Cardiac fibroblast (primary cell): ENCODE data around the gene RPL10.

Experiments used
- DNase-seq, 2 donors: peaks; one replicate each; pipeline versions ENCODE4 v3.0.0 to v3.0.0-alpha.2; 2010; ENCODE audit warnings: low read depth in 2 of 2
- H3K4me3 ChIP-seq, 2 donors: replicated peaks in 1 of 2; 1 replicate in 1 of 2; 2 replicates in 1 of 2; pipeline ENCODE4 v1.5.1; 2011; ENCODE audit warnings: low read depth in 2 of 2, low read length in 2 of 2, mild to moderate bottlenecking in 2 of 2, moderate library complexity in 1 of 2
- CTCF ChIP-seq: IDR thresholded peaks from one replicate; pipeline ENCODE4 v1.5.1; 2011; ENCODE audit warnings: low read depth, mild to moderate bottlenecking, low read length, inconsistent platforms

The RPL10 gene

DNA sequence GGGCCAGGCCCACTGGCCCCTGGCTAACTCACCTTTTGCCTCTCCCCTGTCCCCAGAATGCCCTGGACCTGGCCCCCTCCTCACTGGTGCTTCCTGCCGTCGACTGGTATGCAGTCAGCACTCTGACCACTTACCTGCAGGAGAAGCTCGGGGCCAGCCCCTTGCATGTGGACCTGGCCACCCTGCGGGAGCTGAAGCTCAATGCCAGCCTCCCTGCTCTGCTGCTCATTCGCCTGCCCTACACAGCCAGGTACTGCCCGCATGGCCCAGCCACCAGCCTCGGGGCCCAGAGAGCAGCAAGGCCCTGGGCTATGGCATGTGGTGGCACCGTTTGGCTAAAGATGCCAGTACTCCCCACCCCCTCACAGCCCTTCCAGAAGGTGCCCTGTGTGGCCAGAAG, 34.0 kb downstream of the RPL10 start:
- no peak for TF ChIP-seq CTCF
- no peak overlapping the region for H3K4me3 ChIP-seq
- no peak for DNase-seq

DNA sequence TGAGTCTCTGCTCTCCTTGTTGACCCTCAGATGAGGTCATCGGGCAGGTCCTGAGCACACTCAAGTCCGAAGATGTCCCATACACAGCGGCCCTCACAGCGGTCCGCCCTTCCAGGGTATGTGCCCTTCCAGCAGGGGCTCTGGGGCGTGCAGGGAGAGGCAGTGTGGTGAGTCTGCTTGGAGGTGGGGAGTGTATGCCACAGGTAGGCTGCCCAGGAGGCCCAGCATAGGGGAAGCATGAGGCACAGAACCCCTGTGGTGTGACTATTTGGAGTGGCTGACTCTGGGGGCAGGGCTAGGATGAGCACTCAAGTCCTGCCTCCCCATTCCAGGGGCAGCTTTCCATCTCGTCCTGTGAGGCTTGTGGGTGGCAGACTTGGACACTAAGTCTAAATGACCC, 35.4 kb downstream of the RPL10 start:
- no peak overlapping the region for H3K4me3 ChIP-seq
- no peak for TF ChIP-seq CTCF
- no peak for DNase-seq

GRCh38 chrX:154434394-154435168, 36.4 kb downstream of the RPL10 start:
- DNase-seq: no peak
- no peak overlapping the region for H3K4me3 ChIP-seq
- TF ChIP-seq CTCF: no peak

DNA sequence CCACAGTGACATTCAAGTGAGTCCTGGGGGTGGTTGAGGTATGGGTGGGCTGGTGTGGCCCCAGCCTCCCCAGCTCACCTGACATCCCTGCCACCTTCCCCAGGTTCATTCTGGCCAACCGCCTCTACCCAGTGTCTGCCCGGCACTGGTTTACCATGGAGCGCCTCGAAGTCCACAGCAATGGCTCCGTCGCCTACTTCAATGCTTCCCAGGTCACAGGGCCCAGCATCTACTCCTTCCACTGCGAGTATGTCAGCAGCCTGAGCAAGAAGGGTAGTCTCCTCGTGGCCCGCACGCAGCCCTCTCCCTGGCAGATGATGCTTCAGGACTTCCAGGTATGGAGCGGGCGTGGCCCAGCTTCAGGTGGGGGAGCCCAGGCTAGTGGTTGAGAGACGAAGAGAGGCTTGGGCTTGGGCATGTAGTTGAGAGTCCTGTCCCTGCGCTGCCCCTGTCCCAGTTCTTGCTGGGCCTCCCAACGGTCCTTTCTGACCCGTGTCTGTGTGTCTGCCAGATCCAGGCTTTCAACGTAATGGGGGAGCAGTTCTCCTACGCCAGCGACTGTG, 37.1 kb downstream of the RPL10 start:
- TF ChIP-seq CTCF: no peak
- DNase-seq: no peak
- H3K4me3 ChIP-seq: no peak overlapping the region

GRCh38 chrX:154436374-154436982, 38.3 kb downstream of the RPL10 start:
- peak overlapping the region; percentile 17 to 70 for H3K4me3 ChIP-seq
- DNase-seq: peak in 1 of 2 donors; percentile 50
- TF ChIP-seq CTCF: no peak

GRCh38 chrX:154436983-154437752, 39.0 kb downstream of the RPL10 start, which contains the start of gene GDI1:
Gene GDI1, plus strand, starts transcription at chrX:154437154. Its CDS starts 101 bp downstream, at chrX:154437255.
- H3K4me3 ChIP-seq: peak within 1 kb of the TSS; percentile 67 to 70
- DNase-seq: peak; percentile 59 to 65
- TF ChIP-seq CTCF: no peak
